K562 (cell line): ENCODE data around the gene GOLGA5. TPM values are rescaled to one million over a fixed set of nuclear protein-coding genes. Genes with fewer than 3 reads are reported as not detected.

ENCODE experiments used
- ATAC-seq: fragments of 200-7000 bp; cut with Tn5 transposase; 3 replicates; pipeline ENCODE4 v1.9.1; 2020; ENCODE audit warnings: moderate library complexity
- BruUV-seq: library from RNA; stranded (reverse); fragments of 400-500 nt; replicated peaks from 2 replicates; lab custom pipeline; 2021; lab: Mats Ljungman, UMichigan
- CTCF ChIA-PET: fragments of 300-600 bp; formaldehyde crosslinking; extraction: SDS; loops from one replicate; lab custom pipeline; 2021; ENCODE audit warnings: low intra/inter-chr PET ratio; lab: Yijun Ruan, JAX
- POLR2A ChIA-PET: fragments of 300-600, 350-650 bp; sonication (Branson Sonifier 250); formaldehyde crosslinking; extraction: SDS; loops from one replicate; lab custom pipeline; 2021; ENCODE audit warnings: antibody characterized with exemption, inconsistent platforms; lab: Yijun Ruan, JAX
- DNase-seq, 4 experiments: peaks; one replicate each; pipeline versions ENCODE4 v3.0.0 to v3.0.0-alpha.2; 2011 to 2018; ENCODE audit warnings: low spot score in 3 of 4, mixed read lengths in 3 of 4; ENCODE audit errors: extremely low read depth in 1 of 4
- FAIRE-seq: peaks from 2 replicates; lab custom pipeline; 2011; peaks lifted over from hg19 to GRCh38; lab: Jason Lieb, UNC
- H2AFZ ChIP-seq: 2 replicates; pipeline ENCODE4 v1.6.0; 2011; ENCODE audit warnings: low read depth, low read length, control low read depth, inconsistent platforms
- H3K27ac ChIP-seq: fragments of 200-600 bp; 3 replicates; pipeline ENCODE4 v1.8.0; 2011; ENCODE audit warnings: low read depth, mild to moderate bottlenecking, control low read depth, inconsistent platforms, low read length, moderate library complexity, mixed read lengths; ENCODE audit errors: extremely low read depth
- H3K27me3 ChIP-seq, 2 experiments: fragments of 300-600 bp in 1 of 2; 2 replicates in 1 of 2; 3 replicates in 1 of 2; pipeline versions ENCODE4 v1.6.0 to v1.8.0; 2011; ENCODE audit warnings: inconsistent platforms in 2 of 2, low read length in 2 of 2, mild to moderate bottlenecking in 1 of 2, mixed read lengths in 1 of 2, moderate library complexity in 1 of 2; ENCODE audit not compliant: control insufficient read depth in 2 of 2, insufficient read depth in 2 of 2
- H3K36me3 ChIP-seq: fragments of 300-600 bp; 3 replicates; pipeline ENCODE4 v1.8.0; 2011; ENCODE audit warnings: mild to moderate bottlenecking, low read length, inconsistent platforms; ENCODE audit not compliant: control insufficient read depth, insufficient read depth
- H3K4me1 ChIP-seq, 2 experiments: fragments of 200-600 bp in 1 of 2; replicated peaks in 1 of 2; 2 replicates in 1 of 2; 3 replicates in 1 of 2; pipeline versions ENCODE4 v1.5.1 to v1.8.0; 2011; ENCODE audit warnings: inconsistent platforms in 2 of 2, low read length in 2 of 2, mild to moderate bottlenecking in 1 of 2, mixed read lengths in 1 of 2, moderate library complexity in 1 of 2; ENCODE audit not compliant: control insufficient read depth in 2 of 2, insufficient read depth in 2 of 2
- H3K4me2 ChIP-seq: 2 replicates; pipeline ENCODE4 v1.6.1; 2011; ENCODE audit warnings: low read length, control low read depth, inconsistent platforms, mixed read lengths; ENCODE audit not compliant: insufficient read depth
- H3K4me3 ChIP-seq: fragments of 200-600 bp; sonication (generic), shearing (Covaris generic); 2 replicates; pipeline ENCODE4 v1.5.1; 2016; ENCODE audit warnings: control low read depth, inconsistent platforms
- H3K79me2 ChIP-seq: fragments of 200-600 bp; 3 replicates; pipeline ENCODE4 v1.8.0; 2011; ENCODE audit warnings: low read length, inconsistent platforms; ENCODE audit not compliant: control insufficient read depth, insufficient read depth
- H3K9ac ChIP-seq, 2 experiments: 2 replicates each; pipeline versions ENCODE4 v1.6.0 to v1.6.1; 2011; ENCODE audit warnings: low read depth in 2 of 2, low read length in 2 of 2, control low read depth in 1 of 2, inconsistent platforms in 1 of 2, mild to moderate bottlenecking in 1 of 2, mixed read lengths in 1 of 2; ENCODE audit not compliant: insufficient read depth in 1 of 2
- H3K9me1 ChIP-seq: one replicate; pipeline ENCODE4 v1.6.0; 2011; ENCODE audit warnings: inconsistent platforms, mild to moderate bottlenecking, low read length, moderate library complexity; ENCODE audit not compliant: control insufficient read depth, insufficient read depth
- H3K9me3 ChIP-seq: replicated peaks from 2 replicates; pipeline ENCODE4 v1.5.1; 2011; ENCODE audit warnings: low read depth, low read length, inconsistent platforms; ENCODE audit not compliant: control insufficient read depth, insufficient read depth
- H4K20me1 ChIP-seq: replicated peaks from 2 replicates; pipeline ENCODE4 v1.6.1; 2011; ENCODE audit warnings: low read length, inconsistent platforms, mixed read lengths; ENCODE audit not compliant: control insufficient read depth, insufficient read depth
- HNRNPL ChIP-seq: fragments of 200-400 bp; formaldehyde crosslinking; IDR thresholded peaks from 2 replicates; pipeline ENCODE4 v1.6.1; 2017; ENCODE audit warnings: low read depth, mild to moderate bottlenecking, low read length
- MGA ChIP-seq: fragments of 450-650 bp; IDR thresholded peaks from 2 replicates; pipeline ENCODE4 v1.6.1; 2016; ENCODE audit warnings: mild to moderate bottlenecking, moderate library complexity
- TSC22D4 ChIP-seq: fragments of 450-650 bp; IDR thresholded peaks from 2 replicates; pipeline ENCODE4 v1.6.1; 2016; ENCODE audit warnings: missing genetic modification characterization, missing biosample characterization, control low read depth
- ZNF408 ChIP-seq: fragments of 250-450 bp; sonication (Bioruptor Pico); IDR thresholded peaks from 2 replicates; pipeline ENCODE4 v1.4.0; 2020; ENCODE audit warnings: low read depth, mild to moderate bottlenecking, moderate library complexity
- WGBS: fragments of 100-300 bp; shearing (Covaris generic); methylation state at CpG from one replicate; pipeline ENCODE4 v1.1.6; 2016; ENCODE audit warnings: low coverage, mixed read lengths; ENCODE audit not compliant: insufficient coverage; ENCODE audit errors: missing lambda C conversion rate; 5-methylcytosine and 5-hydroxymethylcytosine counted together
- in situ Hi-C: fragments of 300-500 bp; cut with MboI; formaldehyde crosslinking; loops from 4 replicates; pipeline ENCODE4 v1.15.0; 2018; ENCODE audit warnings: inconsistent platforms, mixed read lengths
- intact Hi-C: fragments of 100-400 bp; cut with micrococcal nuclease; formaldehyde crosslinking; loops from 2 replicates; pipeline ENCODE4 v1.14.2; 2022
- polyA plus RNA-seq, 8 experiments: library from polyadenylated mRNA; depleted of rRNA in 4 of 8; stranded (reverse) in 5 of 8; unstranded in 3 of 8; fragments of >200 nt; fragmentation: Nextera tagmentation in 2 of 8; fragmentation: Illumina TruSeq in 1 of 8; extraction: Ambion mirVana in 2 of 8; extraction: Trizol in 1 of 8; gene quantifications; 2 replicates each; pipeline versions ENCODE4 v1.2.1 to v1.2.3, GENCODE V29; 2011 to 2014; ENCODE audit warnings: inconsistent platforms in 1 of 8, missing spikeins in 1 of 8
- total RNA-seq, 7 experiments: library from RNA; depleted of rRNA in 6 of 7; stranded (reverse); fragments of >200 nt in 6 of 7; fragmentation: Illumina TruSeq in 2 of 7; extraction: Trizol in 2 of 7; gene quantifications; 2 replicates each; pipeline versions ENCODE4 v1.2.1 to v1.2.3, GENCODE V29; 2011 to 2021; ENCODE audit warnings: low replicate concordance in 1 of 7
- TF ChIP-seq, protein P1 (sequence below): fragments of 450-650 bp; IDR thresholded peaks from 2 replicates; pipeline ENCODE4 v1.6.1; 2014; ENCODE audit warnings: low read depth, mild to moderate bottlenecking, moderate library complexity, borderline replicate concordance

Gene GOLGA5
- total and polyA plus RNA-seq, 9 of the 15 experiments (the other 6 are each of a cell fraction or from before 2014, with no cell fraction given): 5.7 to 19.6 (median 12.7) TPM

DNA sequence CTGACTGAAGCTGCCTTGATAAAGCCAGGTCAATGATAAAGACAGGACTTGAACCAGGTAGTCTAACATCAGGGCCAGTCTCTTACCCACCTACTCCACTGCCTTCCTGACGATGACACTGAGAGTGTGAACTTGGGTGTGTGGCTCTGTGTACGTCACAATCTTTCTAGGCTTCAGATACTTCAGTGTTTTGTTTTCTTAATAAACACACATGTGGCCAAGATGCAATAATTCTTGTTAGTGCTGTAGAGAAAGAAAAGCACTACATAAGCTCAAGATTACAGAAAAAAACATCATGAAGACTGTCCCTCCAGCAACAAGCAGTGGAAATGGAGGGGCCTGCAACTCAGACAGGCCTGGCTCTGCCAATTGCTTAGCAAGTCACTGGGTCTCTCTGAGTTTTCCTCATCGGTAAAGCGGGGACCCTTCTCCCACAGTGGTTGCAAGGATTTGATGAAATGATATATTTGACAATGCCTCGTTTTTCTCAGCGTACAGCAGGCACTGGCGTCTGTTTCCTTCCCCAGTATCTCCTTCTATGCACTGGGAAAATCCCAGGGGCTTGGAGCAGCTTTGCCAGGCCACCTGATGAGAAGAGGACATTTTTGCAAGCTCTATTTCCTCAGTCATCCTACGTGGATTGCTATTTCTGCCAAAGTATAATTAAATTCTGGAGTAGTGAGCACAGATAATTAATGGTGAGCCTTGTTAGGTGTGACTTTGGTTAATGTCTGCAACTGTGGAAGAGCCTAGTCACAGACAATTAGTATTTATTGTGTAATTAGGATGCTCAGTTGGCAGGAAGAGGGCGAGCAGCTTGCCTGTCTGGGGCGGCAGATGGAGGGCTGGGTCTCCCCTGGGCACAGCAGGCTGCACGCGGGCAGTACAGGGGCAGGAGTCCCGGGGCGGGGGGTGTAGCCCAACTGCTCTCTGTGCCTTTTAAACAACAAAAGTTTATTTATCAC lies 73.1 kb downstream of the GOLGA5 start:
- no peaks in the 10 kb centered on the region for H3K9me1 ChIP-seq
- H3K4me3 ChIP-seq: no peak overlapping the region
- ChIA-PET POLR2A (no interaction called here), CTCF (no interaction called here)
- no TSS peak for BruUV-seq
- H2AFZ ChIP-seq: no peak overlapping the region
- no peaks in the 10 kb centered on the region for H3K9me3 ChIP-seq
- 24% methylated on average over 14 of the region's 14 CpGs for WGBS
- no peak for TF ChIP-seq MGA
- TF ChIP-seq TSC22D4 (tag): no peak
- TF ChIP-seq HNRNPL: no peak
- TF ChIP-seq, protein P1, sequence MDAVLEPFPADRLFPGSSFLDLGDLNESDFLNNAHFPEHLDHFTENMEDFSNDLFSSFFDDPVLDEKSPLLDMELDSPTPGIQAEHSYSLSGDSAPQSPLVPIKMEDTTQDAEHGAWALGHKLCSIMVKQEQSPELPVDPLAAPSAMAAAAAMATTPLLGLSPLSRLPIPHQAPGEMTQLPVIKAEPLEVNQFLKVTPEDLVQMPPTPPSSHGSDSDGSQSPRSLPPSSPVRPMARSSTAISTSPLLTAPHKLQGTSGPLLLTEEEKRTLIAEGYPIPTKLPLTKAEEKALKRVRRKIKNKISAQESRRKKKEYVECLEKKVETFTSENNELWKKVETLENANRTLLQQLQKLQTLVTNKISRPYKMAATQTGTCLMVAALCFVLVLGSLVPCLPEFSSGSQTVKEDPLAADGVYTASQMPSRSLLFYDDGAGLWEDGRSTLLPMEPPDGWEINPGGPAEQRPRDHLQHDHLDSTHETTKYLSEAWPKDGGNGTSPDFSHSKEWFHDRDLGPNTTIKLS: no peak
- TF ChIP-seq ZNF408: no peak
- H3K36me3 ChIP-seq: no peaks in the 10 kb centered on the region
- in situ Hi-C loops: no loop called here
- DNase-seq (no peak), FAIRE-seq (no peak), ATAC-seq (no peak)
- H4K20me1 ChIP-seq: no peaks in the 10 kb centered on the region
- H3K79me2 ChIP-seq: no peaks in the 10 kb centered on the region
- intact Hi-C loops: no loop called here
- H3K4me2 ChIP-seq: no peak overlapping the region
- peaks cover 0 to 4% of the 10 kb centered on the region in 2 experiments; a peak in 1 of 5 replicates for H3K27me3 ChIP-seq
- H3K27ac ChIP-seq: no peak overlapping the region
- H3K9ac ChIP-seq: no peak overlapping the region
- no peaks in the 10 kb centered on the region for H3K4me1 ChIP-seq
